ENCODE measurements around the gene TPCN1.

DNA sequence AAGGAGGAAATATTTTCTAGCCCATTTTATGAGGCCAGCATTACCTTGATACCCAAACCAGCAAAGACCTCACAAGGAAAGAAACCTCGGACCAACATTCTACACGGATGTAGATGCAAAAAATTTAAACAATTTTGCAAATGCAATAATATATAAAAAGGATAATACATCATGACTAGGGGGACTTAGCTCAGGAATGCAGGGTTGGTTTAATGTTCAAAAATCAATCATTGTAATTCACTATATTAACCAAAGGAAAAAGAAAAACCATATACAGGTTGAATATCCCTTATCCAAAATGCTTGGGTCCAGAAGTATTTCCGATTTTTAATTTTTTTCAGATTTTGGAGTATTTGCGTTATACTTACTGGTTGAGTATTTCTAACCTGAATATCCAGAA is 33.0 kb downstream of the TPCN1 start:
- TF ChIP-seq, protein P1, sequence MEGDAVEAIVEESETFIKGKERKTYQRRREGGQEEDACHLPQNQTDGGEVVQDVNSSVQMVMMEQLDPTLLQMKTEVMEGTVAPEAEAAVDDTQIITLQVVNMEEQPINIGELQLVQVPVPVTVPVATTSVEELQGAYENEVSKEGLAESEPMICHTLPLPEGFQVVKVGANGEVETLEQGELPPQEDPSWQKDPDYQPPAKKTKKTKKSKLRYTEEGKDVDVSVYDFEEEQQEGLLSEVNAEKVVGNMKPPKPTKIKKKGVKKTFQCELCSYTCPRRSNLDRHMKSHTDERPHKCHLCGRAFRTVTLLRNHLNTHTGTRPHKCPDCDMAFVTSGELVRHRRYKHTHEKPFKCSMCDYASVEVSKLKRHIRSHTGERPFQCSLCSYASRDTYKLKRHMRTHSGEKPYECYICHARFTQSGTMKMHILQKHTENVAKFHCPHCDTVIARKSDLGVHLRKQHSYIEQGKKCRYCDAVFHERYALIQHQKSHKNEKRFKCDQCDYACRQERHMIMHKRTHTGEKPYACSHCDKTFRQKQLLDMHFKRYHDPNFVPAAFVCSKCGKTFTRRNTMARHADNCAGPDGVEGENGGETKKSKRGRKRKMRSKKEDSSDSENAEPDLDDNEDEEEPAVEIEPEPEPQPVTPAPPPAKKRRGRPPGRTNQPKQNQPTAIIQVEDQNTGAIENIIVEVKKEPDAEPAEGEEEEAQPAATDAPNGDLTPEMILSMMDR (IDR thresholded peaks at IDR 0.05) = no peak
- TF ChIP-seq EP300 (IDR thresholded peaks at IDR 0.05; ENCODE audit: low read depth) = no peak
- no peak for TF ChIP-seq POLR2A (IDR thresholded peaks at IDR 0.05)

All from transverse colon (tissue), 3 donors.